Gastrocnemius medialis (tissue), 4 donors: Measurements from ENCODE around the gene CDH4.

Source experiments
- POLR2A ChIP-seq, 2 donors: fragments of 450-650 bp; IDR thresholded peaks; one replicate each; pipeline ENCODE4 v1.6.1; 2017; ENCODE audit warnings: antibody characterized with exemption in 2 of 2, mild to moderate bottlenecking in 2 of 2, moderate library complexity in 2 of 2
- TF ChIP-seq, protein P1 (sequence below), 5 experiments: fragments of 450-650 bp in 3 of 5; fragments of 200-600 bp in 2 of 5; sonication (generic) in 2 of 5; IDR thresholded peaks in 4 of 5; conservative IDR thresholded peaks in 1 of 5; 1 replicate in 4 of 5; 2 replicates in 1 of 5; pipeline ENCODE4 v1.5.1; 2016 to 2019; ENCODE audit warnings: antibody characterized with exemption in 5 of 5, mild to moderate bottlenecking in 3 of 5, moderate library complexity in 3 of 5

DNA sequence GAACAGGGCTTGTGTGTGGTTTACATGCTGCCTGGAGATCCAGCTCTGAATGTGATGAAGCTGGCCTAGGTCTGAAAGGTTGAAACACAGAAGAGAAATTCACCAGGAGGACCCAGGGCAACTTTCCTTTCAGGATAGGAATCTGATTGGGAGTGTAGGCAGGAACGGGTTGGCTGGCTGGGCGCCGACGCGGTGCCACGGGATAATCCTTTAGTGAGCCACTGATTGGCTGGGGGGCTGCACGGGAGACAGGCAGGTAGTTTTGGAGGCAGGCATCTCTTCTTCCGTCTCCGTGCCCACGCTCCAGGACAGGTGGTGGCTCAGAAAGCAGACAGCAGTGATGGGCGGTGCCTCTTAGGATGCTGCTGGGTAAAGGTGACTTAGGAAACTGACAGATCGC is 294.6 kb downstream of the CDH4 start:
- TF ChIP-seq, protein P1, sequence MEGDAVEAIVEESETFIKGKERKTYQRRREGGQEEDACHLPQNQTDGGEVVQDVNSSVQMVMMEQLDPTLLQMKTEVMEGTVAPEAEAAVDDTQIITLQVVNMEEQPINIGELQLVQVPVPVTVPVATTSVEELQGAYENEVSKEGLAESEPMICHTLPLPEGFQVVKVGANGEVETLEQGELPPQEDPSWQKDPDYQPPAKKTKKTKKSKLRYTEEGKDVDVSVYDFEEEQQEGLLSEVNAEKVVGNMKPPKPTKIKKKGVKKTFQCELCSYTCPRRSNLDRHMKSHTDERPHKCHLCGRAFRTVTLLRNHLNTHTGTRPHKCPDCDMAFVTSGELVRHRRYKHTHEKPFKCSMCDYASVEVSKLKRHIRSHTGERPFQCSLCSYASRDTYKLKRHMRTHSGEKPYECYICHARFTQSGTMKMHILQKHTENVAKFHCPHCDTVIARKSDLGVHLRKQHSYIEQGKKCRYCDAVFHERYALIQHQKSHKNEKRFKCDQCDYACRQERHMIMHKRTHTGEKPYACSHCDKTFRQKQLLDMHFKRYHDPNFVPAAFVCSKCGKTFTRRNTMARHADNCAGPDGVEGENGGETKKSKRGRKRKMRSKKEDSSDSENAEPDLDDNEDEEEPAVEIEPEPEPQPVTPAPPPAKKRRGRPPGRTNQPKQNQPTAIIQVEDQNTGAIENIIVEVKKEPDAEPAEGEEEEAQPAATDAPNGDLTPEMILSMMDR (IDR thresholded peaks at IDR 0.05 in 4 of 5, conservative IDR thresholded peaks at IDR 0.05 in 1 of 5) = no peak
- TF ChIP-seq POLR2A (IDR thresholded peaks at IDR 0.05) = no peak
